A549 (cell line): Measurements from ENCODE around the gene UNC13A.

Experiments used
- CEBPB ChIP-seq, 2 experiments: fragments of >200 bp in 1 of 2; sonication (Bioruptor Twin) in 1 of 2; formaldehyde crosslinking in 1 of 2; IDR thresholded peaks; 2 replicates each; pipeline ENCODE4 v1.6.1; 2012 to 2016
- CTCF ChIP-seq: fragments of >200 bp; sonication (Bioruptor Twin); formaldehyde crosslinking; IDR thresholded peaks from 3 replicates; pipeline ENCODE4 v1.5.1; 2016
- PBX3 ChIP-seq: IDR thresholded peaks from 2 replicates; pipeline ENCODE4 v1.6.1; 2012
- POLR2A ChIP-seq: IDR thresholded peaks from 2 replicates; pipeline ENCODE4 v1.6.1; 2012; ENCODE audit warnings: mild to moderate bottlenecking, low read length
- SREBF2 ChIP-seq: fragments of 450-650 bp; IDR thresholded peaks from 2 replicates; pipeline ENCODE4 v1.6.1; 2014; ENCODE audit warnings: mild to moderate bottlenecking, moderate library complexity
- ZFP36 ChIP-seq: fragments of 450-650 bp; IDR thresholded peaks from 2 replicates; pipeline ENCODE4 v1.6.1; 2014; ENCODE audit warnings: borderline replicate concordance; ENCODE audit not compliant: partially characterized antibody

- TF ChIP-seq CTCF, result no peak
- no peak for TF ChIP-seq POLR2A
- TF ChIP-seq ZFP36, result no peak
- TF ChIP-seq PBX3, result no peak
- no peak for TF ChIP-seq SREBF2
- no peak for TF ChIP-seq CEBPB (IDR thresholded peaks at IDR 0.05)
Observed at GRCh38 chr19:17633700-17634099, 54.5 kb downstream of the UNC13A start.
